Measurements from ENCODE around the gene SLC2A1. TPM values are rescaled to one million over a fixed set of nuclear protein-coding genes. Genes with fewer than 3 reads are reported as not detected.

SLC2A1 gene
- total RNA-seq, 2 donors from 2014 or later, result 71.6 to 150 TPM

GRCh38 chr1:42950116-42950481, 8.6 kb downstream of the SLC2A1 start:
- Histone ChIP-seq H3K9ac (ENCODE audit: low read depth in 2 of 2, low read length in 2 of 2) (no peak overlapping the region), H3K36me3 (no peaks in the 10 kb centered on the region), H3K27ac (no peak overlapping the region), H3K4me1 (peaks cover 13% of the 10 kb centered on the region), H3K9me3 (no peaks in the 10 kb centered on the region), H3K27me3 (no peaks in the 10 kb centered on the region), H3K4me3 (no peak overlapping the region)
- TF ChIP-seq, protein P1, sequence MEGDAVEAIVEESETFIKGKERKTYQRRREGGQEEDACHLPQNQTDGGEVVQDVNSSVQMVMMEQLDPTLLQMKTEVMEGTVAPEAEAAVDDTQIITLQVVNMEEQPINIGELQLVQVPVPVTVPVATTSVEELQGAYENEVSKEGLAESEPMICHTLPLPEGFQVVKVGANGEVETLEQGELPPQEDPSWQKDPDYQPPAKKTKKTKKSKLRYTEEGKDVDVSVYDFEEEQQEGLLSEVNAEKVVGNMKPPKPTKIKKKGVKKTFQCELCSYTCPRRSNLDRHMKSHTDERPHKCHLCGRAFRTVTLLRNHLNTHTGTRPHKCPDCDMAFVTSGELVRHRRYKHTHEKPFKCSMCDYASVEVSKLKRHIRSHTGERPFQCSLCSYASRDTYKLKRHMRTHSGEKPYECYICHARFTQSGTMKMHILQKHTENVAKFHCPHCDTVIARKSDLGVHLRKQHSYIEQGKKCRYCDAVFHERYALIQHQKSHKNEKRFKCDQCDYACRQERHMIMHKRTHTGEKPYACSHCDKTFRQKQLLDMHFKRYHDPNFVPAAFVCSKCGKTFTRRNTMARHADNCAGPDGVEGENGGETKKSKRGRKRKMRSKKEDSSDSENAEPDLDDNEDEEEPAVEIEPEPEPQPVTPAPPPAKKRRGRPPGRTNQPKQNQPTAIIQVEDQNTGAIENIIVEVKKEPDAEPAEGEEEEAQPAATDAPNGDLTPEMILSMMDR (IDR thresholded peaks at IDR 0.05), result no peak
- intact Hi-C loops (cut with DNase I), result no loop called here
- DNase-seq, result no peak

- Histone ChIP-seq H3K27ac (no peak overlapping the region), H3K4me1 (peaks cover 19% of the 10 kb centered on the region), H3K36me3 (no peaks in the 10 kb centered on the region), H3K27me3 (no peaks in the 10 kb centered on the region), H3K9me3 (no peaks in the 10 kb centered on the region), H3K4me3 (no peak overlapping the region), H3K9ac (ENCODE audit: low read depth in 2 of 2, low read length in 2 of 2) (no peak overlapping the region)
- intact Hi-C loops (cut with DNase I), result no loop called here
- no peak for DNase-seq
- TF ChIP-seq, protein P1 (IDR thresholded peaks at IDR 0.05), result no peak
These were observed 9.2 kb downstream of the SLC2A1 start for GRCh38 chr1:42949312-42950115.

- Histone ChIP-seq H3K4me3 (no peak overlapping the region), H3K27me3 (no peaks in the 10 kb centered on the region), H3K9ac (ENCODE audit: low read depth in 2 of 2, low read length in 2 of 2) (no peak overlapping the region), H3K27ac (no peak overlapping the region), H3K4me1 (peaks cover 30% of the 10 kb centered on the region), H3K9me3 (no peaks in the 10 kb centered on the region), H3K36me3 (no peaks in the 10 kb centered on the region)
- TF ChIP-seq, protein P1 (IDR thresholded peaks at IDR 0.05), result no peak
- DNase-seq, result no peak
- intact Hi-C loops (cut with DNase I), result no loop called here
These were observed 10.5 kb downstream of the SLC2A1 start for GRCh38 chr1:42947965-42948732.

DNA sequence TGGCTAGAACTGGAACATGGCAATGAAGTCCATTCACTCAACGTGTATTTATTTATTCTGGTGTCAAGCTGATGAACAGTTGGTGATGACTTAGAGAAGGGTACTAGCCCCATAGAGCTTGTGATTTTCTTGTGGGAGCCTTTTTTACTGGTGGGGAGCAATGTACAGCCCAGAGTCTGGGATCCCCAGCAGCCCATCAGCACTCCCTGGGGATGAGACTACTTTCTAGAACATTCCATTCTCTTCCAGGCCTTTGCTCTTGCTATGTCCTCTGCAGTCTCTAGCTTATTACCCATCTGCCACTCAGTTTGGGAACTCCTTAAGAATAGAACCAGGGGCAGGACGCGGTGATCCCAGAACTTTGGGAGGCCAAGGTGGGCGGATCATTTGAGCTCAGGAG, 11.6 kb downstream of the SLC2A1 start:
- no peak for DNase-seq
- Histone ChIP-seq H3K27ac (no peak overlapping the region), H3K4me1 (peaks cover 29% of the 10 kb centered on the region), H3K9me3 (no peaks in the 10 kb centered on the region), H3K4me3 (no peak overlapping the region), H3K27me3 (no peaks in the 10 kb centered on the region), H3K9ac (ENCODE audit: low read depth in 2 of 2, low read length in 2 of 2) (no peak overlapping the region), H3K36me3 (no peaks in the 10 kb centered on the region)
- intact Hi-C loops (cut with DNase I), result no loop called here
- TF ChIP-seq, protein P1 (IDR thresholded peaks at IDR 0.05), result no peak

DNA sequence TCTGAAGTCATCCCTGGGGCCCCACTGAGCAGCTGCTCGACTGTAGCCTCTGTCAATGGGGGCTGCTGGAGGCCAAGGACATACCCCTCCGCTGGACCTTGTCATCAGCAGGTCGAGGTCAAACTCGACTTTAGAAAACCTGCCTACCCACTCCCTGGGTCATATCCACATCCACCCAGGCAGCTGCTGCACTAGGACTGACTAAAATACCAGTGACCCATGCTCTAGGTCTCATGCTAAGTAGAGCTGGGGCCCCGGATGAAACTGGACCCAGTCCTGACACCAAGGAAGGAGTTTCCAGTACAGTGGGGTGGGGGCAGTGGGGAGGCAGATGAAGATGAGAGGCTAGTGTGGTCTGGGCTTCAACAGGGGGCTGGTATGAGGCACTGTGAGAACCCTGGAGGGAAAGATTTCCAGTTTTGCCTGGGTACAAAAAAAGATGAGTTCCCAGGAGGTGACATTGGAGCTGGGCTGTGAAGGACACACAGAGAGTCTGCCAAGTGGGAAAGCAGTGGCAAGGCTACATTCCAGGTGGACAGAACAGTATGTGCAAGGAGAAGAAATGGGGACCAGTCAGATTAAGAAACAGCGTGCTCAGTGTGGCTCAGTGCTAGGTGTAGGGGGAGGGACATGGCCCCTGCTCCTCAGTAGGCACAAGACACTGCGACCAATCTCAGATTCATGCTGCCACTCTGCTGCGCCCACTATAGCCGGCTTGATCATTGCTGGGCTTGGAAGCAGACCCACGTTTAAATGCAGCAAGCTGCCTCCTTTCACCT, 12.4 kb downstream of the SLC2A1 start:
- H3K9me3 ChIP-seq, result no peaks in the 10 kb centered on the region
- peaks cover 36% of the 10 kb centered on the region for H3K4me1 ChIP-seq
- H3K36me3 ChIP-seq, result no peaks in the 10 kb centered on the region
- no peak overlapping the region for H3K9ac ChIP-seq (ENCODE audit: low read depth in 2 of 2, low read length in 2 of 2)
- DNase-seq, result no peak
- H3K4me3 ChIP-seq, result no peak overlapping the region
- H3K27ac ChIP-seq, result no peak overlapping the region
- TF ChIP-seq, protein P1 (IDR thresholded peaks at IDR 0.05), result no peak
- no peaks in the 10 kb centered on the region for H3K27me3 ChIP-seq
- intact Hi-C loops (cut with DNase I), result no loop called here

All from colonic mucosa (tissue), 4 donors.